Stimulated activated CD4-positive, alpha-beta T cell treated with anti-CD3 and anti-CD28 coated beads, Interleukin-15, amount 100 ng/mL, for 48 hours (primary cell): Measurements from ENCODE around the gene DCDC2C.

Source experiments
- DNase-seq, 2 donors: peaks; one replicate each; pipeline ENCODE4 v3.0.0-alpha.2; 2020; ENCODE audit warnings: low read depth in 2 of 2

The DCDC2C gene

GRCh38 chr2:3895021-3895420 is 191.6 kb downstream of the DCDC2C start:
- no peak for DNase-seq
